MM.1S (cell line): ENCODE measurements around the gene MIB2.

Experiments
- CTCF ChIP-seq: fragments of 300-600 bp; sonication (generic); IDR thresholded peaks from 2 replicates; pipeline ENCODE4 v1.5.1; 2016; ENCODE audit warnings: antibody characterized with exemption, low read length, mixed read lengths
- EZH2 ChIP-seq: fragments of 300-600 bp; sonication (generic); optimal IDR thresholded peaks from 2 replicates; pipeline ENCODE3; 2017; ENCODE audit warnings: low read depth, mild to moderate bottlenecking, antibody characterized with exemption, low read length, mixed read lengths

- TF ChIP-seq CTCF (no peak), EZH2 (no peak)
These were observed at the start of gene MIB2 for GRCh38 chr1:1615256-1616044.
